ENCODE results near the gene SYT17.

SYT17 gene

DNA sequence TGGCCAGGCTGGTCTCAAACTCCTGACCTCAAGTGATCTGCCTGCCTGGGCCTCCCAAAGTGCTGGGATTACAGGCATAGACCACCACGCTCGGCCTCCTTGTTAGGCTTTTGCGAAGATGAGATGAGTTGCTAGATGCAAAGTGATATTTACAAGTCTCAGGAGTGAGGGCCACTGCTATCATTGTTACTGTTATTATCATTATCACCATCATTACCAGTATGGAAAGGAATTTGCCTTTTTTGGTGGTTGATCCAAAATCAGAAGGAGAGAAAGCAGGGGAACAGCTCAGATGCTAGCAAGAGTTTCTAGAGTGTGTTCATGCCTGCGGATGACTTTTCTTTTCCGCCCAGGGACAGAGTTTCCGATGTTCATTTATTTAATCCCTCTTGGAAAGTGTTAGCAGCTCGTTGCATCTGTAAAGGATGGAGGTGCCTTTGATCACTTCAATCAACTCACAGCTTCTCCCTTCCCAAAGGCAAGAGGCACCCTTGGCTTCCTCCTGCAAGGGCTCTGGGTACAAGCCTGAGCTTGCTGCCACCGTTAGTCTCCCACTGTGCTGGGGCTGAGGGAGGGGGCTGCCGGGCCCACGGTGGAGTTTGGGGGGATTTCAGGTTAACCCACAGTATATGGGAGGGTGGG lies 32.7 kb upstream of the SYT17 start:
- Mint-ChIP-seq H3K36me3 (ENCODE audit: low read depth) (no peaks in the 10 kb centered on the region), H3K4me3 (no peak overlapping the region), H3K9me3 (no peaks in the 10 kb centered on the region), H3K27me3 (ENCODE audit: low read depth) (peaks cover 14% of the 10 kb centered on the region), H3K27ac (no peak overlapping the region), H3K4me1 (ENCODE audit: low read depth) (peaks cover 18% of the 10 kb centered on the region)

DNA sequence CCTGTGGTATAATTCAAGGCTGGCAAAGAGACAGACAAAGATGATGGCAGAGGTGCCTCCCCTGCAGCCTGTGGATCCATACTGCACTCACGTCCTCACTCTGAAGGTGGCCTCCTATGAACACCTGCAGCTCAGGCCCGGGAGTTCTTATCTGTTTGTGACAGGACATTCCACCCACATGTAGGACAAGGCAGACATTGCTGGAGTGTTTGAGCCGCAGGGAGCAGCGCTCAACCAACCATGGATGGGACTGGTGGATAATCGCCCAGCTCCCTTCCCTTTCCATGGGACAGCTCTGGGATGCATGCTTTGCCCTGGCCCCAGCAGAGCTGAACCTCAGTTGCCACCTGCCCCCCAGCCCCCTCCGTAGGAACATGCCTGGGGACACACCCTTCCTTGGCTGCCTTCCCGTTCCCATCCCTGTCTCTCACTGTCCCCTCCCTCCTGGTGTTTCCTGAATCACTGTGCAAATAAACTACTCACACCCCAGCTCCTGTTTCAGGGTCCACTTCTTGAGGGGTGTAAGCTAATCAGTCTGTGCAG lies 32.1 kb upstream of the SYT17 start:
- Mint-ChIP-seq H3K4me1 (ENCODE audit: low read depth) (peaks cover 12% of the 10 kb centered on the region), H3K36me3 (ENCODE audit: low read depth) (no peaks in the 10 kb centered on the region), H3K27me3 (ENCODE audit: low read depth) (peaks cover 15% of the 10 kb centered on the region), H3K4me3 (no peak overlapping the region), H3K9me3 (no peaks in the 10 kb centered on the region), H3K27ac (no peak overlapping the region)

DNA sequence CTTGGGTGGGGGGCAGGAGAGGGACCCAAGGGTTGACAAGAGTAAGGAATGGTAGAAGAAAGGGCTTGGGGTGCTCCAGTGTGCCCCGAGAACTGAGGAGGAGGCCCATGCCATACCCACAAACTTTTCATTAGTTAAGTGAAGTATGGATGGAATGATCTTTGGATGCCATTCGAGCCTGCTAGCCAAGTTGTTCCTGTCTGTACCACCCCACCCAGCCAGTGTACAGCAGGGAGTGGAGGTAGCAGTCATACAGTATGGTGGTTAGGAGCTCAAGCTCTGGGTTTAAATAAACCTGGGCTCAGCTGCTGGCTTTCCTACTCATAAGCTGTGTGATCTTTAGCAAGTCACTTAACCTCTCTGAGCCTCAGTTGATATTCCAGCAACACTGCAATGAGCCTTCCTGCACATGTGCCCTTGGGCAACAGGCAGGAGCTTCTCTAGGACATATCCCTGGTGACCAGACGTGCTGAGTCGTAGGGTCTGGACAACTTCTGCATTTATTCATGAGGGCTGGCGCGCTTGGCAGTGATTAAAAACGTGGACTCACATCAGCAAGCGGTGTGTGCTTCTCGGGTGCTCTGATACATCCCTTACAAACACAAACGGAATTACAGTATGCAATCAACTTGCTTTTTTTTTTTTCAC lies 31.4 kb upstream of the SYT17 start:
- no peak overlapping the region for H3K4me3 Mint-ChIP-seq
- peaks cover 17% of the 10 kb centered on the region for H3K27me3 Mint-ChIP-seq (ENCODE audit: low read depth)
- H3K9me3 Mint-ChIP-seq, result no peaks in the 10 kb centered on the region
- H3K27ac Mint-ChIP-seq, result no peak overlapping the region
- peaks cover 5% of the 10 kb centered on the region for H3K4me1 Mint-ChIP-seq (ENCODE audit: low read depth)
- H3K36me3 Mint-ChIP-seq (ENCODE audit: low read depth), result no peaks in the 10 kb centered on the region

DNA sequence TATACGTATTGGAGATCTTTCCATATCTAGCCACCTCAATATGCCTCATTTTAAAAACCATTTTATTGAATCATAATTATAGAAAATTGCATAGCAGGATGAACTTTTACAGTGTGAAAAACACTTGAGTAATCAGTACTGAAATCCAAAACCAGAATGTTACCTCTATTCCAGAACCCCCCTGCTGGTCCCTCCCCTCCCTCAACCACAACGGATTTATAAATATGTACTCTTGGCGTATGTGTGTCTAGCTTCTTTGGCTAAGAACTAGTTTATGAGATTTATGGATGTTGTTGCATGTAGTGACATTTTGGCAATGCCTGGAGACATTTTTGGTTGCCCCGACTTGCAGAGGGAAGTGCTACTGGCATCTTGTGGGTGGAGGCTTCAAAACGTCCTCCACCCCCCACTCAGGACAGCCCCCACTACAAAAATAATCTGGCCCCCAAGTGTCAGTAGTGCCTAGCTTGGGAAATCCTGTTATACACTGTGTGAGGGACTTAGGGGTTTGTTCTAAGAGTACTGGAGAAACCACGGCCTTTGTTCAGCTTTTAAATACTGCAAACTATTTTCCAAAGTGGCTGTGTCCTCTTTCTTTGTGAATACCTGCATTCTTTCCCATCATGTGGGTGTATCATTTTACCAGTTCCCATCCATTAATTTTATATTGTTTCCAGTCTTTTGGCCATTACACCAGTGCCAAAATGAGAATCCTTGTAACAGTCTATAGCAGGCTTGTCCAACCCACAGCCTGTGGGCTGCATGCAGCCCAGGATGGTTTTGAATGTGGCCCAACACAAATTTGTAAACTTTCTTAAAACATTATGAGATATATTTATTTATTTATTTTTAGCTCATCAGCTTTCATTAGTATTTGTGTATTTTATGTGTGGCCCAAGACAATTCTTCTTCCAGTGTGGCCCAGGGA lies 30.6 kb upstream of the SYT17 start:
- Mint-ChIP-seq H3K27me3 (ENCODE audit: low read depth) (peaks cover 17% of the 10 kb centered on the region), H3K4me1 (ENCODE audit: low read depth) (no peaks in the 10 kb centered on the region), H3K4me3 (no peak overlapping the region), H3K27ac (no peak overlapping the region), H3K9me3 (no peaks in the 10 kb centered on the region), H3K36me3 (ENCODE audit: low read depth) (no peaks in the 10 kb centered on the region)

DNA sequence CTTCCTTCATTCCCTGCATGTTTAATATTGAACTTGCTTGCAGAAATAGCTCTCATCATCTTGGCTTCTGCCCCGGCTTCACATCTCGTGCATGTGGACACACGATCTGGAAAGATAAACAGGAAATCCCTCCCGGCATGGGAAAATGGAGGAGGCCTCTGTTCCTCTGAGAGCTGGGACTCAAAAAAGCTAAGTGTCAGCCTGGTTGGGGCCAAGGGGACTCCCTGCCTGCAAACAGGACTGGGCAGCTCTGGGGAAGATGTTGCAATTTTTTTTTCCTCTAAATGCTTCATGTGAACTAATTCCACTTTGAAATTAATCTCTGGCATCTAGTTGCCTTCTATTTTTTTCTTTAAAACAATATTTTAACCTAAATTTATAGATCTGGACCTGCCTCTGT lies 29.4 kb upstream of the SYT17 start:
- Mint-ChIP-seq H3K27me3 (ENCODE audit: low read depth) (peaks cover 17% of the 10 kb centered on the region), H3K27ac (no peak overlapping the region), H3K4me3 (no peak overlapping the region), H3K36me3 (ENCODE audit: low read depth) (no peaks in the 10 kb centered on the region), H3K4me1 (ENCODE audit: low read depth) (no peaks in the 10 kb centered on the region), H3K9me3 (no peaks in the 10 kb centered on the region)

DNA sequence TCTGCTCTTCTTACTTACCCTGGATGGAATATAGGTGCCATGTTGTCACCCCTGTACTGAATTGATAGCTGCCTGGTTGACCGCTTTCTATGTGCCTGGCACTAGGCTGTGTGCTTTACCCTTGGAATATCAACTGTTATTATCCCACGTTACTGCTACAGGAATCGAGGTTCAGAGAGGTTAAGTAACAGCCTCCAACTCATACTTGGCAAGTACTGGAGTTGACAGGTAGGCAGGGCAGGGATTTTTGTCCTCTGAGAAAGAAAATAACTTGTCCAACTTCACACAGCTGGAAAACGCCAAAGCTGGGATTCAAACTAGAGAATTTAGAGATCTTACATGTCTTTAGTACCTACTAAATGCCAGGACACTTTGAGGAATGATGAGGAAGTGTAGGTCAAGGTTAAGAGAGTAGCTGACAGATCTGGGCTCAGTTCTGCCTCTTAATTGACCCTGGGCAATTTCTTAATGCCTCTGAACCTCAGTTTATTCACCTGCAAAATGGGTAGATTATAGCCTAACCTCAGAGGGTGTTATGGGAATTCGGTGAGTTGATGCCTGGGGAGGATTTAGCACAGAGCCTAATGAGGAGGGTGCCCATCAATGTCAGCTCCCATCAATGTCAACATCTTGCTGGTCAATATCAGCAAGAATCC lies 28.5 kb upstream of the SYT17 start:
- Mint-ChIP-seq H3K27me3 (ENCODE audit: low read depth) (peaks cover 17% of the 10 kb centered on the region), H3K4me3 (no peak overlapping the region), H3K27ac (no peak overlapping the region), H3K4me1 (ENCODE audit: low read depth) (no peaks in the 10 kb centered on the region), H3K9me3 (no peaks in the 10 kb centered on the region), H3K36me3 (ENCODE audit: low read depth) (no peaks in the 10 kb centered on the region)

DNA sequence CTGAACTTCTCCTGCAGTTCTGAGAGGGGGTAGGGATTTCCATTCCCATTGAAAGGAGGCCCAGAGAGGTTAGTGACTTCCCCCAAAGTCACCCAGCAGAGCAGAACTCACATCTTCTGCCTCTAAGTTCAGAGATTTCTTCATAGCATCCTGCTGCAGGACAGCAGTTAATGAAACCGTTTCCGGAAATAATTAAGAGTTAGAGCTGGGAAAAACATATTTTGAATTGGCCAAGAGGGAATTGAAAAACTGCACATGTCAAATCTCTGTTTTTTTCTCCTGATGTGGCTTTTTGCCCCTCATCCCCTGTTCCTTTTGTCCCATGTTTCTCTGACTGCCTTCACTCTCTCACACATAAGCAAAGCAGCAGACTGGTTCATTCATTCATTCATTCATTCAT lies 27.6 kb upstream of the SYT17 start:
- Mint-ChIP-seq H3K27ac (no peak overlapping the region), H3K4me3 (no peak overlapping the region), H3K4me1 (ENCODE audit: low read depth) (no peaks in the 10 kb centered on the region), H3K36me3 (ENCODE audit: low read depth) (no peaks in the 10 kb centered on the region), H3K27me3 (ENCODE audit: low read depth) (peaks cover 24% of the 10 kb centered on the region), H3K9me3 (no peaks in the 10 kb centered on the region)

DNA sequence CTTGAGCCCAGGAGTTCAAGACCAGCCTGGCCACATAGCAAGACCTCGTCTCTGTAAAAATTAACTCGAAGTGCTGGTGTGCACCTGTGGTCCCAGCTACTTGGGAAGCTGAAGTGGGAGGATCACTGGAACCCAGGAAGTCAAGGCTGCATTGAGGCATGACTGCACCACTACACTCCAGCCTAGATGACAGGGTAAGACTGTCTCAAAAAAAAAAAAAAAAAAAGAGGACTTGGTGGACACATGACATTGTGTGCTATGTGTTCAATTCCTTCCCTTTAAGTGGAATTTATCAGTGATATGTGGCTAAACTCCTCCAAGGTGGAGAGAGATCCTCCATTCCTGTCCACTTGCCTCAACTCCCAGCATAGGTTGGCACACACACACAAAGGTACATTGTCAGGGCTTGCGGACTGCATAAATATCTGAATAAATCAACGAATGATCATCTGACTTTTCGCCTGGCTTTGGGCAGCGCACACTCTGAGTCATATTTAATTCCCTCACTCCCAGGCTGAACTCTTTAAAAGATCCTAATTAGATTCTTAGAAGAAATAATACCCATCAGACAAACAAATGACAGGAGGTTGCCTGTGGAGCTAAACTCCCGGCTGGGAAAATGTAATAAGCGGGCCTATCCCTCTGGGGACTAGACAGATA lies 25.0 kb upstream of the SYT17 start:
- Mint-ChIP-seq H3K4me3 (no peak overlapping the region), H3K4me1 (ENCODE audit: low read depth) (no peaks in the 10 kb centered on the region), H3K27me3 (ENCODE audit: low read depth) (peaks cover 22% of the 10 kb centered on the region), H3K36me3 (ENCODE audit: low read depth) (no peaks in the 10 kb centered on the region), H3K27ac (no peak overlapping the region), H3K9me3 (peaks cover 4% of the 10 kb centered on the region)

DNA sequence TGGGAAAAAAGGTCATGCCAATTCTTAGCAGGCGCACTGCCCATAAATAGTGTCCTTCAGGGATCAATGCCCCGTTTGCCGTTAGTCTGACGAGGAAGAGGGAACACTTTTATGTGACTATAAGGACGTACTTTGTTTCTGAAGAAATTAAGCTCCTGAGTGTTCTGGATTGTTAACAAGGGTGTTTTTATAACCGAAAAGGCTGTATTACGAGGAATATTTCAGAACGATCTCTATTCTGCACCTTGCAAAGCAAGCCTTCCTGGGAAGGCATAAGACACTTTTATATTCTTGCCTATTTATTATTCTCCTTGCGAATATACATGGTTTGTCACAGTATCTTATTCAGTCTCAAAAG lies 24.5 kb upstream of the SYT17 start:
- Mint-ChIP-seq H3K27me3 (ENCODE audit: low read depth) (peaks cover 25% of the 10 kb centered on the region), H3K27ac (no peak overlapping the region), H3K36me3 (ENCODE audit: low read depth) (no peaks in the 10 kb centered on the region), H3K9me3 (peaks cover 9% of the 10 kb centered on the region), H3K4me1 (ENCODE audit: low read depth) (no peaks in the 10 kb centered on the region), H3K4me3 (no peak overlapping the region)

DNA sequence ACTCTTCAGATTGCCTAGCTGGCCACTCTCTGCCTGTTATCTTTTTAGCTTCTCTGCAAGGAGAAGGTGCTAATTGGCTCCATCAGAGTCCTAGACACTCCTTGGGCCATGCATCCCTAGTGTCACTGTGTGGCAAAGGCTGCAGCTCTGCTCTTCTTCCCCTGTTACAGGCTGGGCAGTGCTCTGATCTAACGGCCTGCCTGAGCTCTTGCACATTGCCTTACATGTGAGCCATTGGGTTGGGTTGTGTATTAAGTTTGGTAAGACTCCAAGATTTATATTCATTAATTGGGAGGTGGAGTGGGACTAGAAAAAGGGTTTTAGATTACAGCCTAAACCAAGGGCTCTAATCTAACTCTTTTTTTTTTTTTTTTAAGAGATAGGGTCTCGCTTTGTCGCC lies 23.0 kb upstream of the SYT17 start:
- H3K27ac Mint-ChIP-seq, result no peak overlapping the region
- peaks cover 23% of the 10 kb centered on the region for H3K27me3 Mint-ChIP-seq (ENCODE audit: low read depth)
- no peak overlapping the region for H3K4me3 Mint-ChIP-seq
- H3K9me3 Mint-ChIP-seq, result peaks cover 11% of the 10 kb centered on the region
- no peaks in the 10 kb centered on the region for H3K36me3 Mint-ChIP-seq (ENCODE audit: low read depth)
- H3K4me1 Mint-ChIP-seq (ENCODE audit: low read depth), result no peaks in the 10 kb centered on the region

DNA sequence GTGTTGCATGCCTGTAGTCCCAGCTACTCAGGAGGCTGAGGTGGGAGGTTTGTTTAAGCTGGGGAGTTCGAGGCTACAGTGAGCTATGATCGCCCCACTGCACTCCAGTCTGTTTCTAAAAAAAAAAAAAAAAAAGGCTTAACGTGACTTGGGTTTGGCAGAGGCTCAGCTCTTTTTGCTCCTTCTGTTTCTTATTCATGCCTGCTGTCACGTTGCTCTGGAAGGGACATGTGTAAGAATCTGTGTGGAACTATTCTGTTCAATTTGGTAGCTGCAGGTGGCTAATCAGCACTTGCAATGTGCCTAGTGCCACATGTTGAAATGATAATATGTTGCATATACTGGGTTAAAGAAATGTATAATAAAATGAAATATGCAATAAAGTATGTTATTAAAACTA lies 20.9 kb upstream of the SYT17 start:
- Mint-ChIP-seq H3K4me1 (ENCODE audit: low read depth) (no peaks in the 10 kb centered on the region), H3K27ac (no peak overlapping the region), H3K9me3 (peaks cover 11% of the 10 kb centered on the region), H3K27me3 (ENCODE audit: low read depth) (peaks cover 26% of the 10 kb centered on the region), H3K36me3 (ENCODE audit: low read depth) (no peaks in the 10 kb centered on the region), H3K4me3 (no peak overlapping the region)

DNA sequence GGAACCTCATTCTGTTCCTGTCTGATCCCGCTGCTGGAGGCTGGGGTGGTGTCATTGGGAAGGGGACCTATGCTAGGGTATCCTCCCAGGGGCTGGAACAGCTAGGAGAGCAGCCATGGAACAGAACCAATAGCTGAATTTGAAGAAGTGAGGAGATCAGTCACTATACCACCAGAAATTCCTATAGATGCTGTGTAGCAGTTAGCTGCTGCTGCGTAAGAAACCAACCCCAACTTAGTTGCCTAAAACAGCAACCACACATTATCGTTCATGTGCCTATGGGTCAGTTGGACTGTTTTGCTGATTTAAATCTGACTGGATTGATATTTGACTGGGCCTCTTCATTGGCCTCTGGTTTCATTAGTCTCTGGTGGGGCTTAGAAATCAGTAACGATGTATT lies 20.4 kb upstream of the SYT17 start:
- Mint-ChIP-seq H3K4me1 (ENCODE audit: low read depth) (no peaks in the 10 kb centered on the region), H3K9me3 (peaks cover 11% of the 10 kb centered on the region), H3K4me3 (no peak overlapping the region), H3K27ac (no peak overlapping the region), H3K27me3 (ENCODE audit: low read depth) (peaks cover 26% of the 10 kb centered on the region), H3K36me3 (ENCODE audit: low read depth) (no peaks in the 10 kb centered on the region)

DNA sequence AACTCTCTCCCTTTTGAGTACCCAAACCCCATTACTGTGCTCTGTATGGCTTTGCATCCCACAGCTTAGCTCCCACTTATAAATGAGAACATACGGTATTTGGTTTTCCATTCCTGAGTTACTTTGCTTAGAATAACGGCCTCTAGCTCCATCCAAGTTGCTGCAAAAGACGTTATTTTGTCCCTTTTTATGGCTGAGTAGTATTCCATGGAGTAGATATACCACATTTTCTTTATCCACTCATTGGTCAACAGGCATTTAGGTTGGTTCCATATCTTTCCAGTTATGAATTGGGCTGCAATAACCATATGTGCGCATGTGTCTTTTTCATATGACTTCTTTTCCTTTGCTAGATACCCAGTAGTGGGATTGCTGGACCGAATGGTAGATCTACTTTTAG lies 19.9 kb upstream of the SYT17 start:
- Mint-ChIP-seq H3K36me3 (ENCODE audit: low read depth) (no peaks in the 10 kb centered on the region), H3K27me3 (ENCODE audit: low read depth) (peaks cover 26% of the 10 kb centered on the region), H3K4me3 (no peak overlapping the region), H3K9me3 (peaks cover 11% of the 10 kb centered on the region), H3K4me1 (ENCODE audit: low read depth) (no peaks in the 10 kb centered on the region), H3K27ac (no peak overlapping the region)

DNA sequence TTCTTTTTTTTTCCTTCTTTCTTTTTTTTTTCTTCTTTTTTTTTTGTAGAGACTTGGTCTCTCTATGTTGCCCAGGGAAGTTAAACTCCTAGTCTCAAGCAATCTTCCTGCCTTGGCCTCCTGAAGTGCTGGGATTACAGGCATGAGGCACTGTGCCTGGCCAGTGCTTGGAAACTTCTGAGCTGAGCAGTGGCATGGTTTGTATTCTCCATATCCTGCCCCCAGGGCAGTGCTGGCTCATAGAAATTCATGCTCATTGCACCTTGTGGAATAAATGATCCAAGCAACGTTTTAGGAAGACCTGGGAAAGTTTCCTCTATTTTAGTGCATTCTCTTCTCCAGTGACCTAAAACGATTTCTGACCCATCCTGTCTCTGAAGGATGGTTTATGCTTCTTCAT lies 16.7 kb upstream of the SYT17 start:
- no peak overlapping the region for H3K4me3 Mint-ChIP-seq
- no peaks in the 10 kb centered on the region for H3K4me1 Mint-ChIP-seq (ENCODE audit: low read depth)
- peaks cover 11% of the 10 kb centered on the region for H3K9me3 Mint-ChIP-seq
- no peak overlapping the region for H3K27ac Mint-ChIP-seq
- no peaks in the 10 kb centered on the region for H3K36me3 Mint-ChIP-seq (ENCODE audit: low read depth)
- H3K27me3 Mint-ChIP-seq (ENCODE audit: low read depth), result peaks cover 22% of the 10 kb centered on the region
